ENCODE results near the gene ZSWIM2.

- TF ChIP-seq CTCF (conservative IDR thresholded peaks at IDR 0.05 in 1 of 2, IDR thresholded peaks at IDR 0.05 in 1 of 2; ENCODE audit: extremely low read depth in 1 of 2, insufficient read depth in 1 of 2, low read depth in 1 of 2, low read length in 2 of 2) (no peak), EZH2 (IDR thresholded peaks at IDR 0.05; ENCODE audit: borderline replicate concordance, low read length) (no peak)
Observed at GRCh38 chr2:186852508-186852907, 3.5 kb upstream of the ZSWIM2 start.
